ENCODE results near the gene GPS2. TPM values are rescaled to one million over a fixed set of nuclear protein-coding genes. Genes with fewer than 3 reads are reported as not detected.
A peak's percentile ranks its signal among the peaks of the same experiment; 100 is the strongest.

The GPS2 gene
- total RNA-seq, 2 donors from 2014 or later = 36.3 to 48.6 TPM

- Mint-ChIP-seq H3K36me3 (no peaks in the 10 kb centered on the region), H3K27ac (peak overlapping the region in 1 of 2 donors; percentile 88), H3K9me3 (no peaks in the 10 kb centered on the region)
- peak in 1 of 2 donors; percentile 56 for DNase-seq (ENCODE audit: low spot score in 2 of 2)
- no peak for ATAC-seq
These were observed 12.3 kb upstream of the GPS2 start for GRCh38 chr17:7327501-7327900.

DNA sequence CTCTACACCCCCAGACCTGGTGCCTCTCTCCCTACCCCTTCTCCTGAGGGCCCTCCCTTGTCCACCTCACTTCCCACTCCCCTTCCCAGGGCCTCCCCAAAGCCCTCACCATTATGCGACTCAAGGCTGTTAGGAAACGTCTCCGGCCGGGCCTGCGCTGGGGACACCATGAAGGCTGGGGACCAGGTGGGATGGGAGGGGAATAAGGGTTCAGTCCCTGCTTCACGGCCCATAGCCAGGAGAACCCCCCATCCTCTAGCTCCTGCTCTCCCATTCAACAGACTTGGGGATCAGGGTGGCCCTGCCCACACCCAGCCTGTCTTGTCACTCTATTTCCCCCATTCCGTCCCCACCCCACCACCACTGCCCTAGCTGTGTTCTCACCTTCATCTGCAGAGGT, 11.9 kb upstream of the GPS2 start:
- Mint-ChIP-seq H3K9me3 (no peaks in the 10 kb centered on the region), H3K36me3 (no peaks in the 10 kb centered on the region), H3K27ac (no peak overlapping the region)
- ATAC-seq = no peak
- no peak for DNase-seq (ENCODE audit: low spot score in 2 of 2)

DNA sequence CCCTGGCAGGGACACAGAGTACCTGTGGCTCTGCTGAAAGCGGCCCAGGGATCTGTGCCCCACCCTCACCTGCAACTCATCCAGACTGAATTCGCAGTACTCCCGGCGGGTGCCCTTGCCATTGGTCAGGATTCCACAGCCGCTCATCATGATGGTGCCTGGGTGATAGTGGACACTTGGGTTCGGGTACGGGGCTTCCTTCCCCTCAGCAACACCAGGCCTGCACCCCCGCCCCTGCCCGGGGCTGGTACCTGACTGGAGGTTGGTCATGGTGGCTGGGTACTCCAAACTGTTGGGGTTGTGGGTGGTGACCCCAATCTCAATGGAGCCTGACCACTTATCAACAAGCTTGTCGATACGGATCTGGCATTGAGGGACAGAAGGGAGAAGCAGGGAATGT, 11.0 kb upstream of the GPS2 start:
- Mint-ChIP-seq H3K9me3 (no peaks in the 10 kb centered on the region), H3K27ac (peak overlapping the region in 1 of 2 donors; percentile 50), H3K36me3 (no peaks in the 10 kb centered on the region)
- ATAC-seq = no peak
- peak in 1 of 2 donors; percentile 53 for DNase-seq (ENCODE audit: low spot score in 2 of 2)

DNA sequence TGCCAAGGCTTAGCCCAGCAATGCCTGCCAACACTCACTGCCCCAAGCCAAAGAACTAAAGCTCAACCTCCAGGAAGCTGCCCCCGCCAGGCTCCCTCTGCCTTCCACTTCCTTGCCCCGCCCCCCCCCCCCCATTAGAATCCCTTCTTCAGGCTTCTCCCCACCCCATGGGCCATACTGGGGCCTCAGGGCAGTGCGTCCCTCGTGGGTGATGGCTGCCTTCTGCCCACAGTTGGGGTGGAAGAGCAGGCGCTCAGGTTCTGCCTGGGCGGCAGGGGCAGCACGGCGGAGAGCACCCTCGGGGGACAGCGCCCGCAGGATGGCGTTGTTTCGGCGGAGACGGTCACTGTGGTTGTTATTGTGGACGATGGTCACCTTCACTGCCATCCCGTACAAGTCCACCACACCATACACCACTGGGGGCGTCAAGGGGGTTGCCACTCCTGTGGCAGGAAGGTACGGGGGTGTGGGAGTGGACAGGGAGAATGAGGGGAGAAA, 9.9 kb upstream of the GPS2 start:
- H3K36me3 Mint-ChIP-seq = no peaks in the 10 kb centered on the region
- no peak for DNase-seq (ENCODE audit: low spot score in 2 of 2)
- ATAC-seq = no peak
- peak overlapping the region in 1 of 2 donors; percentile 72 for H3K27ac Mint-ChIP-seq
- no peaks in the 10 kb centered on the region for H3K9me3 Mint-ChIP-seq

- H3K9me3 Mint-ChIP-seq = no peaks in the 10 kb centered on the region
- no peak for ATAC-seq
- DNase-seq (ENCODE audit: low spot score in 2 of 2) = no peak
- no peaks in the 10 kb centered on the region for H3K36me3 Mint-ChIP-seq
- H3K27ac Mint-ChIP-seq = no peak overlapping the region
These were observed 9.2 kb upstream of the GPS2 start for GRCh38 chr17:7324438-7324779.

DNA sequence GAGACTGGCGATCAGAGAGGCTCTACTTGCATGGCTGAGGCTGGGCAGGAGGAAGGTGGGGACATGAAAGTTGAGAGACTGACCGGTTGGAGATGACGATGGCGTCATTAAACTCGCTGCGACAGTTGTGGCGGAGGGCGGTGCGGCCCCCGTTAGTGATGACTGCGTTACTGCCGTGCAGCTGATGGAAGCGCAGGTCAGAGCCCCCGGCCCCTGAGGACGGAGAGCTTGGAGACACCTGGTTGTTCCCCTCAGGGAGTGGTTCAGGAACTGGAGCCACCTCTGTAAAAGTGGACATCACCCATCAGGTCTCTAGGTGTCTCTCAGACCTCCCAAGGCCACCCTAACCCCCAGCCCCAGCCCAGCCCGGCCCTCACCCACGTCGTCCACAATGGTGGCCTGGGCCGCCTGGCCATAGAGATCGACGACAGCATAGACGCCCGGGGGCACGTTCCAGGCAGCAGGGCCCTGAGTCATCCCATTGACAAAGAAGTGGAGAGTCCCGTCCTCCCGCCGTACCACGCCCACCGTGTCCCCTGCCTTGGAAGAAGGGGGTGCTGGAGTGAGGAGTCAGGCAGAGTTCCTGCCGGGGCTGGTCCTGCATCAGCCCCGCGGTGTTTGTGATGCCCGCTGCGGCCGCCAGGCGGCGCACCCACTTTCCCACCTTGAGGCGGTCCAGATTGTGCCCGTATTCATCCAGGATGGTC, 8.7 kb upstream of the GPS2 start:
- H3K36me3 Mint-ChIP-seq = peaks cover 0 to under 1% of the 10 kb centered on the region in 2 donors
- DNase-seq (ENCODE audit: low spot score in 2 of 2) (peak; percentile 73 to 84), ATAC-seq (peak; percentile 62 to 64)
- H3K9me3 Mint-ChIP-seq = no peaks in the 10 kb centered on the region
- no peak overlapping the region for H3K27ac Mint-ChIP-seq

GRCh38 chr17:7322520-7323194, 7.5 kb upstream of the GPS2 start:
- peaks cover 0 to 5% of the 10 kb centered on the region in 2 donors for H3K36me3 Mint-ChIP-seq

GRCh38 chr17:7321466-7321865, 6.3 kb upstream of the GPS2 start:
- no peaks in the 10 kb centered on the region for H3K9me3 Mint-ChIP-seq
- peak overlapping the region in 1 of 2 donors; percentile 25 for H3K27ac Mint-ChIP-seq
- DNase-seq (ENCODE audit: low spot score in 2 of 2) = no peak
- H3K36me3 Mint-ChIP-seq = peaks cover 2 to 5% of the 10 kb centered on the region in 2 donors
- no peak for ATAC-seq

More at GRCh38 chr17:7322520-7323194, 7.5 kb upstream of the GPS2 start:
- no peak for DNase-seq (ENCODE audit: low spot score in 2 of 2)
- no peak for ATAC-seq
- Mint-ChIP-seq H3K9me3 (no peaks in the 10 kb centered on the region), H3K27ac (peak overlapping the region; percentile 36 to 56)

GRCh38 chr17:7318121-7318860, 3.1 kb upstream of the GPS2 start:
- Mint-ChIP-seq H3K9me3 (no peaks in the 10 kb centered on the region), H3K36me3 (peaks cover 5 to 18% of the 10 kb centered on the region in 2 donors), H3K27ac (peak overlapping the region in 1 of 2 donors; percentile 52)
- ATAC-seq = no peak
- DNase-seq (ENCODE audit: low spot score in 2 of 2) = no peak

DNA sequence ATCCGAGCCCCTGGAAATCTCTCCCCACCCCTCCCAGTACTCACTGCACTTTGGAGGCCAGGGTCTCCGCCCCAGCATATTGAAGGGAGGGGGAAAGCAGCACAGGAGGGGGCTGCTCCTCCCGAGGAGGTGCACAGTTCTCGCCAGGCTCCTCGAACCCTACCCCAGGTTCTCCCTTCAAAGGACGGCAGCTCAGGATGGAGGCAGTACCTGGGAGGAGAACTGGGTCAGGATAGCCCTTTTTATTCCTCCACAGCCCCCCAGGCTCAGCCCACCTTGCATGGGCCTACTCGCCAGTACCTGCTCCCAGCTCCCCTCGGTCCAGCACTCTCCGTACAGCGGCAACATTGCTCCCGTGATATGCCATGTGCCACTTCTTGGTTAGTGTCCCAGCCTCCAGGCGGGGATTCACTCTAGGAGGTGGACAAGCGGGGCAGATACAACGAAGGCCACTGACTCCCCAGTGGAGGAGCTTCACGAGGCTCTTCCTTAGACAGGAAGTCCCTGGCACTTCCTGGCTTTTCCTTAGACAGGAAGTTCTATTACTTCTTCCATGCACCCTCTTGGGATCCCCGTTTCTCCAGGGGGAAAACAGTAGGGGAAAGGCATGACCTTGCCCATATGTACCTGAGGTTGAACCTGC, 2.1 kb upstream of the GPS2 start:
- Mint-ChIP-seq H3K27ac (peak overlapping the region in 1 of 2 donors; percentile 39), H3K9me3 (no peaks in the 10 kb centered on the region), H3K36me3 (peaks cover 11 to 18% of the 10 kb centered on the region in 2 donors)
- ATAC-seq (no peak), DNase-seq (ENCODE audit: low spot score in 2 of 2) (no peak)

GRCh38 chr17:7315570-7316235, 543 bp upstream of the GPS2 start:
- DNase-seq (ENCODE audit: low spot score in 2 of 2) (no peak), ATAC-seq (no peak)
- Mint-ChIP-seq H3K36me3 (peaks cover 25 to 29% of the 10 kb centered on the region in 2 donors), H3K9me3 (no peaks in the 10 kb centered on the region), H3K27ac (peak overlapping the region; percentile 95 to 97)

GRCh38 chr17:7313890-7314718, 1.1 kb downstream of the GPS2 start:
- DNase-seq (ENCODE audit: low spot score in 2 of 2) (no peak), ATAC-seq (no peak)
- peak overlapping the region; percentile 95 to 98 for H3K27ac Mint-ChIP-seq
- H3K9me3 Mint-ChIP-seq = no peaks in the 10 kb centered on the region
- peaks cover 41 to 45% of the 10 kb centered on the region in 2 donors for H3K36me3 Mint-ChIP-seq

- H3K36me3 Mint-ChIP-seq = peaks cover 44 to 52% of the 10 kb centered on the region in 2 donors
- H3K9me3 Mint-ChIP-seq = no peaks in the 10 kb centered on the region
- no peak for ATAC-seq
- peak overlapping the region; percentile 95 to 98 for H3K27ac Mint-ChIP-seq
- DNase-seq (ENCODE audit: low spot score in 2 of 2) = peak in 1 of 2 donors; percentile 42
These were observed 1.9 kb downstream of the GPS2 start for GRCh38 chr17:7313088-7313889.

- Mint-ChIP-seq H3K9me3 (no peaks in the 10 kb centered on the region), H3K27ac (peak overlapping the region; percentile 95 to 98), H3K36me3 (peaks cover 44 to 52% of the 10 kb centered on the region in 2 donors)
- no peak for ATAC-seq
- no peak for DNase-seq (ENCODE audit: low spot score in 2 of 2)
These were observed 2.6 kb downstream of the GPS2 start for GRCh38 chr17:7312432-7313087.
